Osteoblast (primary cell): ENCODE data around the gene CCDC12. TPM values are rescaled to one million over a fixed set of nuclear protein-coding genes. Genes with fewer than 3 reads are reported as not detected.

Experiments
- DNase-seq: peaks from one replicate; pipeline ENCODE4 v3.0.0; 2011; ENCODE audit warnings: low spot score, mixed read lengths; ENCODE audit not compliant: insufficient read length; ENCODE audit errors: missing footprints
- H2AFZ ChIP-seq: 2 replicates; pipeline ENCODE4 v1.6.0; 2011; ENCODE audit warnings: mild to moderate bottlenecking, low read length
- H3K27ac ChIP-seq: 2 replicates; pipeline ENCODE4 v1.5.1; 2011; ENCODE audit warnings: mild to moderate bottlenecking, low read depth, low read length, moderate library complexity
- H3K27me3 ChIP-seq: 2 replicates; pipeline ENCODE4 v1.6.0; 2012; ENCODE audit warnings: mild to moderate bottlenecking, control low read depth, inconsistent platforms, low read length, moderate library complexity; ENCODE audit not compliant: insufficient read depth
- H3K36me3 ChIP-seq: 2 replicates; pipeline ENCODE4 v1.5.1; 2011; ENCODE audit warnings: mild to moderate bottlenecking, low read length, control low read depth, moderate library complexity; ENCODE audit not compliant: insufficient read depth
- H3K4me1 ChIP-seq: 2 replicates; pipeline ENCODE4 v1.5.1; 2011; ENCODE audit warnings: mild to moderate bottlenecking, low read length, control low read depth, moderate library complexity; ENCODE audit not compliant: insufficient read depth
- H3K4me2 ChIP-seq: 2 replicates; pipeline ENCODE4 v1.6.0; 2011; ENCODE audit warnings: mild to moderate bottlenecking, low read length; ENCODE audit not compliant: insufficient read depth
- H3K4me3 ChIP-seq: fragments of 200-600 bp; sonication (generic); 3 replicates; pipeline ENCODE4 v1.5.1; 2012; ENCODE audit warnings: mild to moderate bottlenecking, low read length, inconsistent platforms; ENCODE audit not compliant: insufficient read depth
- H3K79me2 ChIP-seq: 2 replicates; pipeline ENCODE4 v1.6.0; 2012; ENCODE audit warnings: mild to moderate bottlenecking, low read length, control low read depth, inconsistent platforms; ENCODE audit not compliant: insufficient read depth
- H3K9me3 ChIP-seq: 2 replicates; pipeline ENCODE4 v1.5.1; 2011; ENCODE audit warnings: low read depth, low read length, control low read depth
- H4K20me1 ChIP-seq: 2 replicates; pipeline ENCODE4 v1.6.0; 2012; ENCODE audit warnings: mild to moderate bottlenecking, low read length, control low read depth; ENCODE audit not compliant: insufficient read depth
- CTCF ChIP-seq: IDR thresholded peaks from 2 replicates; pipeline ENCODE4 v1.5.1; 2011; ENCODE audit warnings: mild to moderate bottlenecking, low read depth, low read length, moderate library complexity; ENCODE audit errors: extremely low read depth
- total RNA-seq: library from RNA; depleted of rRNA; stranded (reverse); fragments of >200 nt; gene quantifications from 2 replicates; pipeline ENCODE4 v1.2.3, GENCODE V29; 2012

The CCDC12 gene
- total RNA-seq, 1 donor: 20.6 TPM

GRCh38 chr3:46917257-46917656 is 59.3 kb downstream of the CCDC12 start:
- Histone ChIP-seq H2AFZ (no peak overlapping the region), H3K9me3 (no peaks in the 10 kb centered on the region), H3K4me1 (peaks cover 8% of the 10 kb centered on the region), H3K27ac (no peak overlapping the region), H3K27me3 (no peaks in the 10 kb centered on the region), H4K20me1 (peaks cover 4% of the 10 kb centered on the region), H3K79me2 (no peaks in the 10 kb centered on the region), H3K4me2 (no peak overlapping the region), H3K4me3 (no peak overlapping the region), H3K36me3 (peaks cover 51% of the 10 kb centered on the region)
- peak; percentile 83 for DNase-seq
- no peak for TF ChIP-seq CTCF

GRCh38 chr3:46916799-46917198 is 59.7 kb downstream of the CCDC12 start:
- Histone ChIP-seq H3K36me3 (peaks cover 47% of the 10 kb centered on the region), H4K20me1 (no peaks in the 10 kb centered on the region), H3K4me3 (no peak overlapping the region), H3K79me2 (no peaks in the 10 kb centered on the region), H3K4me1 (peaks cover 8% of the 10 kb centered on the region), H3K27me3 (no peaks in the 10 kb centered on the region), H3K9me3 (no peaks in the 10 kb centered on the region), H3K4me2 (no peak overlapping the region), H2AFZ (no peak overlapping the region), H3K27ac (no peak overlapping the region)
- no peak for TF ChIP-seq CTCF
- no peak for DNase-seq

- H3K4me2 ChIP-seq: no peak overlapping the region
- DNase-seq: peak; percentile 0
- H2AFZ ChIP-seq: no peak overlapping the region
- no peaks in the 10 kb centered on the region for H3K27me3 ChIP-seq
- H3K4me3 ChIP-seq: no peak overlapping the region
- no peaks in the 10 kb centered on the region for H3K9me3 ChIP-seq
- no peak overlapping the region for H3K27ac ChIP-seq
- no peaks in the 10 kb centered on the region for H4K20me1 ChIP-seq
- no peaks in the 10 kb centered on the region for H3K79me2 ChIP-seq
- TF ChIP-seq CTCF: no peak
- H3K4me1 ChIP-seq: peaks cover 8% of the 10 kb centered on the region
- peaks cover 41% of the 10 kb centered on the region for H3K36me3 ChIP-seq
Observed at GRCh38 chr3:46916278-46916677, 60.3 kb downstream of the CCDC12 start.

- peaks cover 8% of the 10 kb centered on the region for H3K4me1 ChIP-seq
- H3K79me2 ChIP-seq: no peaks in the 10 kb centered on the region
- no peak overlapping the region for H3K4me3 ChIP-seq
- H2AFZ ChIP-seq: no peak overlapping the region
- H3K27me3 ChIP-seq: no peaks in the 10 kb centered on the region
- no peak overlapping the region for H3K27ac ChIP-seq
- H4K20me1 ChIP-seq: no peaks in the 10 kb centered on the region
- no peak overlapping the region for H3K4me2 ChIP-seq
- TF ChIP-seq CTCF: no peak
- no peaks in the 10 kb centered on the region for H3K9me3 ChIP-seq
- H3K36me3 ChIP-seq: peaks cover 32% of the 10 kb centered on the region
- DNase-seq: peak; percentile 37
Observed at GRCh38 chr3:46915297-46915822, 61.2 kb downstream of the CCDC12 start.
